HS-27A (cell line): ENCODE measurements around the gene CHCHD6.

Source experiments
- DNase-seq: peaks from one replicate; pipeline ENCODE4 v3.0.0-alpha.2; 2012; ENCODE audit warnings: low read depth, missing footprints

CHCHD6 gene

DNA sequence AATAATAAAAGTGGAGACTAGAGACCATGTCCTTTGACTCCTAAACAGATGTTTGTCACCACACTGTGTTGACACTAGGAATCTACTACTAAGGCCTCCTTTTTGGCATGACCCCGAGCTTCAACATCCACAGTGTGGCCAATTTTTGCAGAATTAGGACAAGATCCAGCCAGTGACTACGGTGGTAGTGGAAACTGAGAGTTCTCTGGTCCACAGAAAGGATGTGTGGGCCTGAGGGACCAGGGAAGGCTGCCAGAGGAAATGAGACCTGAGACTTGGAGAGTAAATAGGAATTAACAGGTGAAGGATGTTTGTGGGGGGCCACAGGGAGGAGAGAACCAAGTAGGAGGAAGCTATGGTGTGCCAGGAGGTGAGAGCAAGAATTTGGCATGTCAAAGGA, 122.7 kb downstream of the CHCHD6 start:
- no peak for DNase-seq

- no peak for DNase-seq
Measured at GRCh38 chr3:126827121-126827520, 123.1 kb downstream of the CHCHD6 start.

- DNase-seq: no peak
Measured at GRCh38 chr3:126828306-126828705, 124.3 kb downstream of the CHCHD6 start.

DNA sequence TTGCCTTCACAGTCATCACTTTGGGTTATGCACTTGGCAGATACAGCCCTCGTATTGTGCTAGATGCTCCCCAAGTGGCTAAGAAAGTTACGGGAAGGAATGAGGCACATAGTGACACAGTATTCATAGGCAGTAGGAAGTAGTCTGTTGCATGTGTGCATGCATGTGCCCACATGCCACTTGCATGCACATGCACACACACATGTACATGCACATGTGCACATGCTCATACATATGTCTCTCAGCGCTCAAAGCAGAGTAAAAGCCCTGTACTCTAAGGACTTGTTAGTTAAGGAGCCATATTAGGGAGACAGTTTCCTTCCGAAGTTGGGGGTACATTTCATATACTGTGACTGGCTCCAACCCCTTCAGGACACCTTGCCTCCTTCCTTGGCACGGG, 128.9 kb downstream of the CHCHD6 start:
- no peak for DNase-seq

- DNase-seq: no peak
Measured at GRCh38 chr3:126834596-126835471, 130.8 kb downstream of the CHCHD6 start.

DNA sequence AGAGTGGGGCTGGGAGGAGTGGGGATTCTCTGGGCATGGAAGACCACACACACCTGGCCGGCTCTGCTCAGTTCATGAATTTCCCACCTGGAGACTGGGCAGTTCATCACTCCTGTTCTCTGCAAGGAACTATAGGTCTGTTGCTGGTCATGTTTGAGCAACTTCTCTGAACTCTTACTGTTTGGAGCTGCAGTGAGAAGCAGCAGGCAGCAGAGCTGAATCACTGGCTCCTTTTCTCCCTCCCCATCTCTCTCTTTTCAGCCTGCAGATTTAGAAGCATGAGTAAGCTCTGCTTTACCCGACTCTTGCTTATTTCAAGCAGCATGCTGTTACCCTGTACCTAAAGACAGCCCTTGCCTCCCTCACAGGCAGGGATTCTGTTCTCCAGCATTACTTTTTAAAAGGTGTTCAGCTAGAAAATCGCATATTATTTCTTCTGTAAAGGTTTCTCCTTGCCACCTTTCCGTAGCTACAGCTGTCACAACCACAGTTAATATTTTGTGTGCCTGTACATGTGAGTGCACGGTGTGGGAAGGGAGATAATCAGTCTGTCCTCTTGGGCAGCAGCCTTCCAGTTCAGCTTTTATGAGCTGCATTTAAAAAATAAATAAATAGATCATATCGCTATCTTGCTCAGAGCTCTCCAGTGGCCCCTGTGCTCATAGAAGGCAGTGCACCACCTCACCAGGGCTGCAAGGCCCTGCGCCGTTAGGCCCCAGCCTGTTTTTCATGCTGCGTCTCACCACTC, 131.6 kb downstream of the CHCHD6 start:
- no peak for DNase-seq

GRCh38 chr3:126836220-126836860, 132.3 kb downstream of the CHCHD6 start:
- DNase-seq: no peak

- DNase-seq: no peak
Measured at GRCh38 chr3:126837773-126838172, 133.7 kb downstream of the CHCHD6 start.

GRCh38 chr3:126845920-126846715, 142.1 kb downstream of the CHCHD6 start:
- DNase-seq: no peak

- DNase-seq: no peak
Measured at GRCh38 chr3:126847061-126847460, 143.0 kb downstream of the CHCHD6 start.

DNA sequence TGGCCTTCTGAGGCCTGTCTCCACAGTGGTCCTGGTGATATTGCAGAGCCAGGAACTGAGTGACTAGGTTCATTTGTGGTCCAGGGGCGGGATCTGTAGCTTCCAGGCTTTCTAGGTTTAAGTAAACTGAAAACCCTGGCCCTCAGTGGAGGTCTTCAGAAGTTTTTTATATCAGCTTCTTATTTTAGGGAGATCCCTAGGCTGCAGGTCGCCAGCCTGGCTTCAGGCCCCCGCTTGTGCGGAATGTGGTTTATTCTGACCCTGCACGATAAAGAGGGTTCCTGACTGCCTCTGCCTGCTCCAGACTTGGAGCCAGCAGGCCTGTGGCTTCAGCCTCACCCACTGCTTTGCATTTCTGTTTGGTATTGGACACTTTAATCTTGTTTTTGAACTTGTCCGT, 145.0 kb downstream of the CHCHD6 start:
- DNase-seq: no peak

GRCh38 chr3:126849768-126850167, 145.7 kb downstream of the CHCHD6 start:
- no peak for DNase-seq

DNA sequence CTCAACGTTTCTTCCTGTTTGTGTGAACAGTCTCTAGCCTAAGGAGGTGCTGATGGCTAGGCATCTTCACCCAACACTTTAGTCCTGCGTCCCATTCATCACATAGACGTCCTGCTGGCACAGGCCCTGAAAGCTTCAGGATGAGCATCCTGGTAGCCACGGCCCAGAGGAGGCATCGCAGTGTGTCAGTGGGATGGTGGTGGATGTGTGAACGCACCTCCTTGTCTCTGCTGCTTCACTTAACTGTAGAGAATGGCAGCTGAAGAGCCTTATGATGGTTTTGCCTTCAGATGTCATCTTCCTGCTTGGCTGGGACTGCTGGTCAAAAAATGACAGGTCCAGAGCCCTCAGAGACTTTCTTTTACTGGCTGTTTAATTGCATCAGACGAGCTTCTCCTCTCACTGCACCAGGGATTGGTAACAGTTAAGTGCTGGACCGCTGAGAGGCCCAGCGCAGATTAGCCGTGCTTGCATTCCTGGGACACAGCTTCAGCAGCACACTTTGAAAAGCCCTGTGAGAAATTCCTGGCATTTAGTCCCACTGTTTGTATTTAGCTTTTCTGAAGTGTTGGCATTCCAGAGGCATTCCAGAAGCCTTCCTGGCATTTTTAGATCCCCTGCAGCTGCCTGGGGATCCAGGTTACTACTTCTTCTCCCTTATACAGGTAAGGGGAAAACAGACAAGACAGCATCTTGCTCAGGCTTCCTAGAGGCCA, 146.5 kb downstream of the CHCHD6 start:
- peak; percentile 79 for DNase-seq

GRCh38 chr3:126851382-126851781, 147.3 kb downstream of the CHCHD6 start:
- no peak for DNase-seq

GRCh38 chr3:126851934-126852333, 147.9 kb downstream of the CHCHD6 start:
- DNase-seq: no peak

GRCh38 chr3:126852511-126852910, 148.5 kb downstream of the CHCHD6 start:
- DNase-seq: no peak

- DNase-seq: no peak
Measured at GRCh38 chr3:126854666-126855065, 150.6 kb downstream of the CHCHD6 start.

GRCh38 chr3:126855374-126855773, 151.3 kb downstream of the CHCHD6 start:
- DNase-seq: no peak

DNA sequence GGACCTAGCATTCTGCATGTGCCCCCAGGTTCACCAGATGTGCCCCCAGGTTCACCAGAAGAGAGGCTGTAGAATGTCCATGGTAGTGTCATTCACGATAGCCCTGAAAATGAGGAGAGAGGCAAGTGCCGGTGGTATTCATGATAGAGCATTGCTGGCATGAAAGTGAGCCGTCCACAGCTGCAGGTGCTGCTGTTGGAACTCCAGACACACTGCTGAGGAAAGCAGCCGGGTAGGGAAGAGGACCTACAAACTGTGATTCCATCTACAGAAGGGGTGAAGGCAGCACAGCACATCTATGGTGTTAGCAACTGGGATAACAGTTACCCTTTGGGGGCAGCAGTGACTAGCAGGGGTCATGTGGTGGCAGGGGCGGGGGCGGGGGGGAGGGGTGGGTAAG, 153.9 kb downstream of the CHCHD6 start:
- DNase-seq: no peak

- no peak for DNase-seq
Measured at GRCh38 chr3:126858401-126858800, 154.4 kb downstream of the CHCHD6 start.

- peak; percentile 69 for DNase-seq
Measured at GRCh38 chr3:126858887-126859286, 154.8 kb downstream of the CHCHD6 start.
